SK-N-SH (cell line): ENCODE data around the gene PDGFA. TPM values are rescaled to one million over a fixed set of nuclear protein-coding genes. Genes with fewer than 3 reads are reported as not detected.

Experiments
- CTCF ChIA-PET: fragments of 300-600, 350-600 bp; formaldehyde crosslinking; extraction: SDS; loops from one replicate; lab custom pipeline; 2021; lab: Yijun Ruan, JAX
- POLR2A ChIA-PET: fragments of 350-600 bp; sonication (Branson Sonifier 250); formaldehyde crosslinking; extraction: SDS; loops from one replicate; lab custom pipeline; 2020; ENCODE audit warnings: antibody characterized with exemption, inconsistent platforms; lab: Yijun Ruan, JAX
- DNase-seq: peaks from one replicate; pipeline ENCODE4 v3.0.0; 2012
- H2AFZ ChIP-seq: fragments of 200-600 bp; sonication (generic); 2 replicates; pipeline ENCODE4 v1.8.1; 2016; ENCODE audit warnings: antibody characterized with exemption, mild to moderate bottlenecking, low read depth
- H3F3A ChIP-seq: fragments of 200-600 bp; sonication (generic); replicated peaks from 2 replicates; pipeline ENCODE3; 2016; ENCODE audit warnings: antibody characterized with exemption, mild to moderate bottlenecking; ENCODE audit not compliant: insufficient read depth
- H3K27ac ChIP-seq, 2 experiments: fragments of 200-500 bp in 1 of 2; fragments of 200-600 bp in 1 of 2; sonication (Bioruptor generic) in 1 of 2; sonication (generic), shearing (Covaris generic) in 1 of 2; 2 replicates each; pipeline versions ENCODE4 v1.5.1 to v1.6.1; 2014 to 2016; ENCODE audit warnings: low read depth in 2 of 2, inconsistent platforms in 1 of 2, low read length in 1 of 2, mild to moderate bottlenecking in 1 of 2, mixed read lengths in 1 of 2
- H3K27me3 ChIP-seq: fragments of 200-600 bp; sonication (generic), shearing (Covaris generic); 2 replicates; pipeline ENCODE4 v1.6.1; 2016; ENCODE audit warnings: mixed run types; ENCODE audit not compliant: insufficient read depth
- H3K36me3 ChIP-seq, 2 experiments: fragments of 200-500 bp in 1 of 2; fragments of 200-600 bp in 1 of 2; sonication (Bioruptor generic) in 1 of 2; sonication (generic) in 1 of 2; replicated peaks in 1 of 2; 2 replicates each; pipeline versions ENCODE3 to v1.5.1; 2014 to 2016; ENCODE audit warnings: low read length in 1 of 2, mild to moderate bottlenecking in 1 of 2; ENCODE audit not compliant: insufficient read depth in 2 of 2, control insufficient read depth in 1 of 2
- H3K4me1 ChIP-seq, 2 experiments: fragments of 200-500 bp in 1 of 2; fragments of 200-600 bp in 1 of 2; sonication (Bioruptor generic) in 1 of 2; sonication (generic), shearing (Covaris generic) in 1 of 2; 2 replicates each; pipeline versions ENCODE4 v1.5.1 to v1.6.1; 2014 to 2016; ENCODE audit warnings: low read depth in 1 of 2, low read length in 1 of 2, mixed run types in 1 of 2; ENCODE audit not compliant: insufficient read depth in 2 of 2, control insufficient read depth in 1 of 2
- H3K4me2 ChIP-seq: fragments of 200-600 bp; sonication (generic), shearing (Covaris generic); 2 replicates; pipeline ENCODE4 v1.6.1; 2017; ENCODE audit warnings: mixed run types
- H3K4me3 ChIP-seq, 2 experiments: fragments of 200-500 bp in 1 of 2; fragments of 200-600 bp in 1 of 2; sonication (Bioruptor generic) in 1 of 2; sonication (generic), shearing (Covaris generic) in 1 of 2; 2 replicates each; pipeline versions ENCODE4 v1.5.1 to v1.8.1; 2014 to 2016; ENCODE audit warnings: low read depth in 2 of 2, inconsistent platforms in 1 of 2, low read length in 1 of 2, mild to moderate bottlenecking in 1 of 2, mixed read lengths in 1 of 2, moderate library complexity in 1 of 2
- H3K79me2 ChIP-seq: fragments of 200-600 bp; sonication (generic); 2 replicates; pipeline ENCODE4 v1.8.1; 2017; ENCODE audit warnings: mild to moderate bottlenecking; ENCODE audit not compliant: insufficient read depth
- H3K9ac ChIP-seq: fragments of 200-600 bp; sonication (generic); 2 replicates; pipeline ENCODE4 v1.6.1; 2017; ENCODE audit warnings: mixed run types
- H3K9me2 ChIP-seq: fragments of 200-600 bp; sonication (generic); 2 replicates; pipeline ENCODE4 v1.6.1; 2017; ENCODE audit warnings: mixed run types
- H3K9me3 ChIP-seq: fragments of 200-600 bp; sonication (generic); 2 replicates; pipeline ENCODE4 v1.6.1; 2017; ENCODE audit warnings: mixed run types, mild to moderate bottlenecking, moderate library complexity
- H4K20me1 ChIP-seq: fragments of 200-600 bp; sonication (generic); 2 replicates; pipeline ENCODE4 v1.6.1; 2017; ENCODE audit warnings: mild to moderate bottlenecking, mixed run types; ENCODE audit not compliant: insufficient read depth
- CHD2 ChIP-seq: fragments of 150-350 bp; IDR thresholded peaks from 2 replicates; pipeline ENCODE4 v1.6.1; 2018; ENCODE audit warnings: low read length; ENCODE audit not compliant: partially characterized antibody
- EZH2phosphoT487 ChIP-seq: fragments of 200-600 bp; sonication (generic); IDR thresholded peaks from 2 replicates; pipeline ENCODE4 v1.6.1; 2017; ENCODE audit warnings: low read depth, mixed run types, mild to moderate bottlenecking, antibody characterized with exemption, moderate library complexity, borderline replicate concordance
- FOXM1 ChIP-seq: IDR thresholded peaks from 2 replicates; pipeline ENCODE4 v1.4.0; 2012; ENCODE audit warnings: low read depth, mild to moderate bottlenecking
- GABPA ChIP-seq: IDR thresholded peaks from 2 replicates; pipeline ENCODE4 v1.4.0; 2012; ENCODE audit warnings: low read depth, mild to moderate bottlenecking
- GATA2 ChIP-seq: sonication (generic); formaldehyde crosslinking; IDR thresholded peaks from 2 replicates; pipeline ENCODE4 v1.5.0; 2020; ENCODE audit warnings: mild to moderate bottlenecking, missing genetic modification reagents
- MEF2A ChIP-seq: IDR thresholded peaks from 2 replicates; pipeline ENCODE4 v1.4.0; 2012; ENCODE audit warnings: low read depth, borderline replicate concordance
- NFIC ChIP-seq: IDR thresholded peaks from 2 replicates; pipeline ENCODE4 v1.4.0; 2012; ENCODE audit warnings: borderline replicate concordance
- RAD21 ChIP-seq: IDR thresholded peaks from 2 replicates; pipeline ENCODE4 v1.6.1; 2012; ENCODE audit warnings: mild to moderate bottlenecking, low read length
- RFX5 ChIP-seq: IDR thresholded peaks from 2 replicates; pipeline ENCODE4 v1.6.1; 2012; ENCODE audit warnings: mild to moderate bottlenecking, improper control_type of control experiment, low read length
- RXRA ChIP-seq: IDR thresholded peaks from 2 replicates; pipeline ENCODE4 v1.4.0; 2012; ENCODE audit warnings: low read depth, mild to moderate bottlenecking, borderline replicate concordance
- SMC3 ChIP-seq: IDR thresholded peaks from 2 replicates; pipeline ENCODE4 v1.6.1; 2012; ENCODE audit warnings: low read depth, low read length, improper control_type of control experiment
- TAF1 ChIP-seq: IDR thresholded peaks from 2 replicates; pipeline ENCODE4 v1.6.1; 2012; ENCODE audit warnings: low read depth, mild to moderate bottlenecking, low read length, moderate library complexity, borderline replicate concordance
- TCF12 ChIP-seq: IDR thresholded peaks from 2 replicates; pipeline ENCODE4 v1.4.0; 2012
- WGBS: methylation state at CpG from one replicate; pipeline ENCODE4 v1.1.6; 2017; ENCODE audit warnings: low lambda C conversion rate; 5-methylcytosine and 5-hydroxymethylcytosine counted together
- polyA plus RNA-seq, 3 experiments: library from polyadenylated mRNA; depleted of rRNA; stranded (reverse); fragments of >200 nt; gene quantifications; 2 replicates each; pipeline ENCODE4 v1.2.3, GENCODE V29; 2012
- TF ChIP-seq, protein P1 (sequence below): IDR thresholded peaks from 2 replicates; pipeline ENCODE4 v1.4.0; 2012; ENCODE audit warnings: low read depth, borderline replicate concordance
- TF ChIP-seq, protein P2 (sequence below): fragments of 150-350 bp; IDR thresholded peaks from 2 replicates; pipeline ENCODE4 v1.6.1; 2016; ENCODE audit warnings: mild to moderate bottlenecking, low read depth, low read length
- TF ChIP-seq, protein P3 (sequence below): IDR thresholded peaks from 2 replicates; pipeline ENCODE4; 2012
- TF ChIP-seq, protein P4 (sequence below): fragments of 150-350 bp; IDR thresholded peaks from 2 replicates; pipeline ENCODE4 v1.6.1; 2017; ENCODE audit warnings: antibody characterized with exemption, low read length, low read depth, borderline replicate concordance
- TF ChIP-seq, protein P5 (sequence below): fragments of 200-600 bp; sonication (generic); IDR thresholded peaks from 2 replicates; pipeline ENCODE4 v1.6.1; 2017; ENCODE audit warnings: antibody characterized with exemption, mild to moderate bottlenecking, moderate library complexity
- TF ChIP-seq, protein P6 (sequence below): IDR thresholded peaks from 2 replicates; pipeline ENCODE4 v1.4.0; 2012; ENCODE audit warnings: low read depth
- TF ChIP-seq, protein P7 (sequence below): IDR thresholded peaks from 2 replicates; pipeline ENCODE4 v1.6.1; 2012; ENCODE audit warnings: mild to moderate bottlenecking, low read depth, low read length, moderate library complexity

Gene PDGFA
- polyA plus RNA-seq, 1 of the 3 experiments (the other 2 are of a cell fraction): 18.9 TPM

DNA sequence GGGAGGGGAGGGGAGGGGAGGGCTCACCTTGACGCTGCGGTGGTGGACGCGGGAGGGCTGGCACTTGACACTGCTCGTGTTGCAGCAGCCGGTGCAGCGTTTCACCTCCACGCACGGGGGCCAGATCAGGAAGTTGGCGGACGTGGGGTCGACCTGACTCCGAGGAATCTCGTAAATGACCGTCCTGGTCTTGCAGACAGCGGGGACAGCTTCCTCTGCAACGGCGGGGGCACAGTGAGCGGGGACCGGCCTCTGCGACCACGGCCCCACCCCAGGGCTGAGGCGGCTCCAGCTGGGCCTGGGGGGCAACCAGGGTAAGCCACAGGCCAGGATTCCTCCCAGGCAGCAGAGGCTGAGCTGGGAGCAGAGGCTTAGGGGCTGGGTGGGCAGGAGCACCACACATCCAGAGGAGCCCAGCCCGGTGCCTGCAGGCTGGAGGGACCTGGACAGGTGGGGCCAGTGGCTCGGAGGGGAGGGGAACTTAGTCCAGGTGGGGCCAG, 8.8 kb downstream of the PDGFA start (continued):
- TF ChIP-seq, protein P1, sequence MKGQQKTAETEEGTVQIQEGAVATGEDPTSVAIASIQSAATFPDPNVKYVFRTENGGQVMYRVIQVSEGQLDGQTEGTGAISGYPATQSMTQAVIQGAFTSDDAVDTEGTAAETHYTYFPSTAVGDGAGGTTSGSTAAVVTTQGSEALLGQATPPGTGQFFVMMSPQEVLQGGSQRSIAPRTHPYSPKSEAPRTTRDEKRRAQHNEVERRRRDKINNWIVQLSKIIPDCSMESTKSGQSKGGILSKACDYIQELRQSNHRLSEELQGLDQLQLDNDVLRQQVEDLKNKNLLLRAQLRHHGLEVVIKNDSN: no peak
- TF ChIP-seq, protein P2, sequence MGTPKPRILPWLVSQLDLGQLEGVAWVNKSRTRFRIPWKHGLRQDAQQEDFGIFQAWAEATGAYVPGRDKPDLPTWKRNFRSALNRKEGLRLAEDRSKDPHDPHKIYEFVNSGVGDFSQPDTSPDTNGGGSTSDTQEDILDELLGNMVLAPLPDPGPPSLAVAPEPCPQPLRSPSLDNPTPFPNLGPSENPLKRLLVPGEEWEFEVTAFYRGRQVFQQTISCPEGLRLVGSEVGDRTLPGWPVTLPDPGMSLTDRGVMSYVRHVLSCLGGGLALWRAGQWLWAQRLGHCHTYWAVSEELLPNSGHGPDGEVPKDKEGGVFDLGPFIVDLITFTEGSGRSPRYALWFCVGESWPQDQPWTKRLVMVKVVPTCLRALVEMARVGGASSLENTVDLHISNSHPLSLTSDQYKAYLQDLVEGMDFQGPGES: no peak
- no peak for TF ChIP-seq SMC3
- TF ChIP-seq, protein P3, sequence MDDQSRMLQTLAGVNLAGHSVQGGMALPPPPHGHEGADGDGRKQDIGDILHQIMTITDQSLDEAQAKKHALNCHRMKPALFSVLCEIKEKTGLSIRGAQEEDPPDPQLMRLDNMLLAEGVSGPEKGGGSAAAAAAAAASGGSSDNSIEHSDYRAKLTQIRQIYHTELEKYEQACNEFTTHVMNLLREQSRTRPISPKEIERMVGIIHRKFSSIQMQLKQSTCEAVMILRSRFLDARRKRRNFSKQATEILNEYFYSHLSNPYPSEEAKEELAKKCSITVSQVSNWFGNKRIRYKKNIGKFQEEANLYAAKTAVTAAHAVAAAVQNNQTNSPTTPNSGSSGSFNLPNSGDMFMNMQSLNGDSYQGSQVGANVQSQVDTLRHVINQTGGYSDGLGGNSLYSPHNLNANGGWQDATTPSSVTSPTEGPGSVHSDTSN: no peak
- TF ChIP-seq EZH2phosphoT487: no peak
- no peak for TF ChIP-seq TCF12
- no peak for TF ChIP-seq GATA2

DNA sequence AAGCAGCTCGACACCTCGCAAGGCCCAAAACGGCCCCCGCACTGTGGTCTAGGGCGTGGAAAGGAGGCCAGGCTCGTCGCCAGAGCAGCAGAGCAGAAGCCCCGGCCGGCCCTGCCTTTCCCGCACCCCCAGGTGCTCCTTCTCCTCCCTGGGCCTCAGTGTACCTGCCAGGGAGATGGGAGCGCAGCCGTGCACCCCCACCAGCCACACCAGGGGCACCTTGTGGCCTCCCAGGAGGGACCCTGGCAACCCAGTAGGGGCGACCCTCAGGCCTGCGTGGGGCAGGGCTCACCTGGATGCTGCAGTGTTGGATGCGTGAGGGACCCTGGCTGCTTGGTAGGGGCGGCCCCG, 9.5 kb downstream of the PDGFA start:
- TF ChIP-seq CHD2 (no peak), RXRA (no peak), TAF1 (no peak), GATA2 (no peak), FOXM1 (no peak), MEF2A (no peak), GABPA (no peak), NFIC (no peak), RFX5 (no peak), RAD21 (no peak)
- TF ChIP-seq, protein P4, sequence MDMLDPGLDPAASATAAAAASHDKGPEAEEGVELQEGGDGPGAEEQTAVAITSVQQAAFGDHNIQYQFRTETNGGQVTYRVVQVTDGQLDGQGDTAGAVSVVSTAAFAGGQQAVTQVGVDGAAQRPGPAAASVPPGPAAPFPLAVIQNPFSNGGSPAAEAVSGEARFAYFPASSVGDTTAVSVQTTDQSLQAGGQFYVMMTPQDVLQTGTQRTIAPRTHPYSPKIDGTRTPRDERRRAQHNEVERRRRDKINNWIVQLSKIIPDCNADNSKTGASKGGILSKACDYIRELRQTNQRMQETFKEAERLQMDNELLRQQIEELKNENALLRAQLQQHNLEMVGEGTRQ: no peak
- TF ChIP-seq, protein P3: no peak
- TF ChIP-seq, protein P5, sequence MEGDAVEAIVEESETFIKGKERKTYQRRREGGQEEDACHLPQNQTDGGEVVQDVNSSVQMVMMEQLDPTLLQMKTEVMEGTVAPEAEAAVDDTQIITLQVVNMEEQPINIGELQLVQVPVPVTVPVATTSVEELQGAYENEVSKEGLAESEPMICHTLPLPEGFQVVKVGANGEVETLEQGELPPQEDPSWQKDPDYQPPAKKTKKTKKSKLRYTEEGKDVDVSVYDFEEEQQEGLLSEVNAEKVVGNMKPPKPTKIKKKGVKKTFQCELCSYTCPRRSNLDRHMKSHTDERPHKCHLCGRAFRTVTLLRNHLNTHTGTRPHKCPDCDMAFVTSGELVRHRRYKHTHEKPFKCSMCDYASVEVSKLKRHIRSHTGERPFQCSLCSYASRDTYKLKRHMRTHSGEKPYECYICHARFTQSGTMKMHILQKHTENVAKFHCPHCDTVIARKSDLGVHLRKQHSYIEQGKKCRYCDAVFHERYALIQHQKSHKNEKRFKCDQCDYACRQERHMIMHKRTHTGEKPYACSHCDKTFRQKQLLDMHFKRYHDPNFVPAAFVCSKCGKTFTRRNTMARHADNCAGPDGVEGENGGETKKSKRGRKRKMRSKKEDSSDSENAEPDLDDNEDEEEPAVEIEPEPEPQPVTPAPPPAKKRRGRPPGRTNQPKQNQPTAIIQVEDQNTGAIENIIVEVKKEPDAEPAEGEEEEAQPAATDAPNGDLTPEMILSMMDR: no peak
- TF ChIP-seq, protein P6, sequence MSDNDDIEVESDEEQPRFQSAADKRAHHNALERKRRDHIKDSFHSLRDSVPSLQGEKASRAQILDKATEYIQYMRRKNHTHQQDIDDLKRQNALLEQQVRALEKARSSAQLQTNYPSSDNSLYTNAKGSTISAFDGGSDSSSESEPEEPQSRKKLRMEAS: no peak
- TF ChIP-seq, protein P7, sequence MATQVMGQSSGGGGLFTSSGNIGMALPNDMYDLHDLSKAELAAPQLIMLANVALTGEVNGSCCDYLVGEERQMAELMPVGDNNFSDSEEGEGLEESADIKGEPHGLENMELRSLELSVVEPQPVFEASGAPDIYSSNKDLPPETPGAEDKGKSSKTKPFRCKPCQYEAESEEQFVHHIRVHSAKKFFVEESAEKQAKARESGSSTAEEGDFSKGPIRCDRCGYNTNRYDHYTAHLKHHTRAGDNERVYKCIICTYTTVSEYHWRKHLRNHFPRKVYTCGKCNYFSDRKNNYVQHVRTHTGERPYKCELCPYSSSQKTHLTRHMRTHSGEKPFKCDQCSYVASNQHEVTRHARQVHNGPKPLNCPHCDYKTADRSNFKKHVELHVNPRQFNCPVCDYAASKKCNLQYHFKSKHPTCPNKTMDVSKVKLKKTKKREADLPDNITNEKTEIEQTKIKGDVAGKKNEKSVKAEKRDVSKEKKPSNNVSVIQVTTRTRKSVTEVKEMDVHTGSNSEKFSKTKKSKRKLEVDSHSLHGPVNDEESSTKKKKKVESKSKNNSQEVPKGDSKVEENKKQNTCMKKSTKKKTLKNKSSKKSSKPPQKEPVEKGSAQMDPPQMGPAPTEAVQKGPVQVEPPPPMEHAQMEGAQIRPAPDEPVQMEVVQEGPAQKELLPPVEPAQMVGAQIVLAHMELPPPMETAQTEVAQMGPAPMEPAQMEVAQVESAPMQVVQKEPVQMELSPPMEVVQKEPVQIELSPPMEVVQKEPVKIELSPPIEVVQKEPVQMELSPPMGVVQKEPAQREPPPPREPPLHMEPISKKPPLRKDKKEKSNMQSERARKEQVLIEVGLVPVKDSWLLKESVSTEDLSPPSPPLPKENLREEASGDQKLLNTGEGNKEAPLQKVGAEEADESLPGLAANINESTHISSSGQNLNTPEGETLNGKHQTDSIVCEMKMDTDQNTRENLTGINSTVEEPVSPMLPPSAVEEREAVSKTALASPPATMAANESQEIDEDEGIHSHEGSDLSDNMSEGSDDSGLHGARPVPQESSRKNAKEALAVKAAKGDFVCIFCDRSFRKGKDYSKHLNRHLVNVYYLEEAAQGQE: no peak
- no peak overlapping the region for H3K4me2 ChIP-seq
- H3K27me3 ChIP-seq: no peaks in the 10 kb centered on the region
- peaks cover 75% of the 10 kb centered on the region for H4K20me1 ChIP-seq
- H3K9ac ChIP-seq: no peak overlapping the region
- ChIA-PET CTCF (no interaction called here), POLR2A (no interaction called here)
- H3K9me2 ChIP-seq: no peaks in the 10 kb centered on the region
- WGBS: 89% methylated on average over 8 of the region's 17 CpGs
- H3K79me2 ChIP-seq: peaks cover 84% of the 10 kb centered on the region
- no peaks in the 10 kb centered on the region for H3K9me3 ChIP-seq
- no peak for DNase-seq
- H3K27ac ChIP-seq: no peak overlapping the region
- H3F3A ChIP-seq: peaks cover 17% of the 10 kb centered on the region
- peaks cover 12 to 39% of the 10 kb centered on the region in 2 experiments for H3K36me3 ChIP-seq
- peaks cover 0 to 22% of the 10 kb centered on the region in 2 experiments; a peak in 2 of 4 replicates for H3K4me1 ChIP-seq
- no peak overlapping the region for H2AFZ ChIP-seq
- no peak overlapping the region for H3K4me3 ChIP-seq
